Measurements from ENCODE around the gene PHACTR1. TPM values are rescaled to one million over a fixed set of nuclear protein-coding genes. Genes with fewer than 3 reads are reported as not detected.

Gene PHACTR1
- total RNA-seq, 1 donor from 2014 or later, result 8.5 TPM

- Histone ChIP-seq H3K9ac (ENCODE audit: low read length) (no peak overlapping the region), H3K79me2 (ENCODE audit: insufficient read depth, low read length) (no peaks in the 10 kb centered on the region), H3K27ac (ENCODE audit: low read depth, low read length) (no peak overlapping the region), H2AFZ (ENCODE audit: low read depth, low read length) (no peak overlapping the region), H3K9me3 (ENCODE audit: insufficient read depth, low read depth, low read length) (peaks cover 2% of the 10 kb centered on the region), H3K36me3 (ENCODE audit: insufficient read depth, low read length) (no peaks in the 10 kb centered on the region), H3K4me3 (ENCODE audit: insufficient read depth, low read depth, low read length) (no peak overlapping the region), H3K4me1 (ENCODE audit: insufficient read depth, low read length) (no peaks in the 10 kb centered on the region), H3K4me2 (ENCODE audit: low read length) (no peak overlapping the region), H4K20me1 (ENCODE audit: insufficient read depth, low read length) (no peaks in the 10 kb centered on the region), H3K27me3 (ENCODE audit: insufficient read depth, low read length) (no peaks in the 10 kb centered on the region)
- no peak for FAIRE-seq
- H3K4me3 Mint-ChIP-seq (ENCODE audit: unreplicated experiment), result no peak overlapping the region
- H3K27me3 Mint-ChIP-seq (ENCODE audit: low read depth, unreplicated experiment), result no peaks in the 10 kb centered on the region
- no peaks in the 10 kb centered on the region for H3K4me1 Mint-ChIP-seq (ENCODE audit: low read depth, unreplicated experiment)
- DNase-seq (ENCODE audit: low read depth), result no peak
- TF ChIP-seq EZH2 (IDR thresholded peaks at IDR 0.05; ENCODE audit: insufficient read depth, low read length) (no peak), CTCF (IDR thresholded peaks at IDR 0.05; ENCODE audit: insufficient read depth, low read depth, low read length) (no peak)
- no peaks in the 10 kb centered on the region for H3K9me3 Mint-ChIP-seq (ENCODE audit: unreplicated experiment)
- no peak overlapping the region for H3K27ac Mint-ChIP-seq (ENCODE audit: unreplicated experiment)
- H3K36me3 Mint-ChIP-seq (ENCODE audit: low read depth, unreplicated experiment), result peaks cover 3% of the 10 kb centered on the region
These were observed 278.9 kb downstream of the PHACTR1 start for GRCh38 chr6:12995419-12995818.

- no peaks in the 10 kb centered on the region for H3K27me3 Mint-ChIP-seq (ENCODE audit: low read depth, unreplicated experiment)
- H2AFZ ChIP-seq (ENCODE audit: low read depth, low read length), result no peak overlapping the region
- no peaks in the 10 kb centered on the region for H3K9me3 ChIP-seq (ENCODE audit: insufficient read depth, low read depth, low read length)
- no peak overlapping the region for H3K9ac ChIP-seq (ENCODE audit: low read length)
- H3K36me3 Mint-ChIP-seq (ENCODE audit: low read depth, unreplicated experiment), result no peaks in the 10 kb centered on the region
- no peaks in the 10 kb centered on the region for H4K20me1 ChIP-seq (ENCODE audit: insufficient read depth, low read length)
- no peak overlapping the region for H3K4me3 ChIP-seq (ENCODE audit: insufficient read depth, low read depth, low read length)
- H3K27me3 ChIP-seq (ENCODE audit: insufficient read depth, low read length), result peaks cover 3% of the 10 kb centered on the region
- TF ChIP-seq CTCF (IDR thresholded peaks at IDR 0.05; ENCODE audit: insufficient read depth, low read depth, low read length), result no peak
- no peak for TF ChIP-seq EZH2 (IDR thresholded peaks at IDR 0.05; ENCODE audit: insufficient read depth, low read length)
- H3K4me1 Mint-ChIP-seq (ENCODE audit: low read depth, unreplicated experiment), result no peaks in the 10 kb centered on the region
- H3K27ac Mint-ChIP-seq (ENCODE audit: unreplicated experiment), result no peak overlapping the region
- H3K9me3 Mint-ChIP-seq (ENCODE audit: unreplicated experiment), result no peaks in the 10 kb centered on the region
- H3K4me1 ChIP-seq (ENCODE audit: insufficient read depth, low read length), result no peaks in the 10 kb centered on the region
- no peak overlapping the region for H3K4me2 ChIP-seq (ENCODE audit: low read length)
- no peaks in the 10 kb centered on the region for H3K36me3 ChIP-seq (ENCODE audit: insufficient read depth, low read length)
- no peaks in the 10 kb centered on the region for H3K79me2 ChIP-seq (ENCODE audit: insufficient read depth, low read length)
- FAIRE-seq, result no peak
- DNase-seq (ENCODE audit: low read depth), result no peak
- no peak overlapping the region for H3K27ac ChIP-seq (ENCODE audit: low read depth, low read length)
- H3K4me3 Mint-ChIP-seq (ENCODE audit: unreplicated experiment), result no peak overlapping the region
These were observed 284.0 kb downstream of the PHACTR1 start for GRCh38 chr6:13000537-13000936.

GRCh38 chr6:13001927-13002326 lies 285.4 kb downstream of the PHACTR1 start:
- Histone ChIP-seq H3K79me2 (ENCODE audit: insufficient read depth, low read length) (no peaks in the 10 kb centered on the region), H3K4me1 (ENCODE audit: insufficient read depth, low read length) (peaks cover 4% of the 10 kb centered on the region), H3K9me3 (ENCODE audit: insufficient read depth, low read depth, low read length) (no peaks in the 10 kb centered on the region), H3K36me3 (ENCODE audit: insufficient read depth, low read length) (no peaks in the 10 kb centered on the region), H3K27ac (ENCODE audit: low read depth, low read length) (no peak overlapping the region), H3K9ac (ENCODE audit: low read length) (no peak overlapping the region), H2AFZ (ENCODE audit: low read depth, low read length) (no peak overlapping the region), H3K4me3 (ENCODE audit: insufficient read depth, low read depth, low read length) (no peak overlapping the region), H4K20me1 (ENCODE audit: insufficient read depth, low read length) (no peaks in the 10 kb centered on the region), H3K27me3 (ENCODE audit: insufficient read depth, low read length) (peaks cover 3% of the 10 kb centered on the region), H3K4me2 (ENCODE audit: low read length) (no peak overlapping the region)
- Mint-ChIP-seq H3K27me3 (ENCODE audit: low read depth, unreplicated experiment) (no peaks in the 10 kb centered on the region), H3K27ac (ENCODE audit: unreplicated experiment) (no peak overlapping the region), H3K4me3 (ENCODE audit: unreplicated experiment) (no peak overlapping the region), H3K36me3 (ENCODE audit: low read depth, unreplicated experiment) (no peaks in the 10 kb centered on the region), H3K4me1 (ENCODE audit: low read depth, unreplicated experiment) (no peaks in the 10 kb centered on the region), H3K9me3 (ENCODE audit: unreplicated experiment) (no peaks in the 10 kb centered on the region)
- FAIRE-seq (no peak), DNase-seq (ENCODE audit: low read depth) (no peak)
- no peak for TF ChIP-seq EZH2 (IDR thresholded peaks at IDR 0.05; ENCODE audit: insufficient read depth, low read length)
- no peak for TF ChIP-seq CTCF (IDR thresholded peaks at IDR 0.05; ENCODE audit: insufficient read depth, low read depth, low read length)

All from astrocyte (in vitro differentiated cells and primary cell).